ENCODE data around the gene TECR.
"Not testable (repeated sequence)": the region's sequence is repeated elsewhere in the genome, so short reads cannot be mapped to it uniquely, and the experiment has no call there.

Gene TECR

DNA sequence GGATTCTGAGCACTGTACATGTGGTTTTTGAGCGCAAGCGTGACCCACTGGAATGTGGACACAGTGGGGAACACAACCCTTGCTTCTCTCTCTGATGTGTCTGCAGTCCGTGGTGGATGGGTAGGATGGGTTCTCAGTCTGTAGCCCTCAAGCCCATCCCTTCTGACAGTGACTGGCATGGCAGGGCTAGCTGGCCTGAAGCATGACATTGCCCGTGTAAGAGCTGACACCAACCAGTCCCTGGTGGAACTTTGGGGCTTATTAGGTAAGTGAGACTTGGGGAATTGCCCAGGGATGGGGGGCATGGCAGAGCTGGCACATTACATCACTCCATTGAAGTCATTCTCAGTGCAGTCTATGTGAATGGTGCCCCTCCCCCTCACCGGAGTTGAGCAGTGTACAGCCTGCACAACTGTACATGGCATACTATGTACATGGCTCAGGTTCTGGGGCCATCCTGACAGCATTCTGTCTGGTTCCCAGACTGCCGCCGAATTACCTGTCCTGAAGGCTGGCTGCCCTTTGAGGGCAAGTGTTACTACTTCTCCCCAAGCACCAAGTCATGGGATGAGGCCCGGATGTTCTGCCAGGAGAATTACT lies 70.3 kb downstream of the TECR start:
- DNase-seq: no peak

DNA sequence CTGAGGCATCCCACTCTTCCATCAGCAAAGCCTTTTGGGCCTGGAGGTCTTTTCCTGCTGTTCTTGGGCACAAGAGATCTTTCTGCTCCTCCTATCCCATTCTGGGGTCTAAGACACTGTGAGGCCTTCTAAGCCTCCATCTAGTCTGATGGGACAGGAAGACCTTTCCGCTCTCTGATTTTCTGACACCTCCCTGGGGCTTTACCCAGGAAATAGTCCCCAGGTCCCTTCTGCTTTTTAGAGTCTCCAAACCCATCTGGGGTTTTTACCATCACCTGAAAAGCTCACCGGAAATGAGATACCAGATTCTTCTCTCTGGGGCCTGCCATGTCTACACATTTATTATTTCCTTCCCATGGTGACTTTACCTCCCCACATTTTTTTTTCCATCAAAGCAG lies 74.6 kb downstream of the TECR start:
- DNase-seq: no peak

DNA sequence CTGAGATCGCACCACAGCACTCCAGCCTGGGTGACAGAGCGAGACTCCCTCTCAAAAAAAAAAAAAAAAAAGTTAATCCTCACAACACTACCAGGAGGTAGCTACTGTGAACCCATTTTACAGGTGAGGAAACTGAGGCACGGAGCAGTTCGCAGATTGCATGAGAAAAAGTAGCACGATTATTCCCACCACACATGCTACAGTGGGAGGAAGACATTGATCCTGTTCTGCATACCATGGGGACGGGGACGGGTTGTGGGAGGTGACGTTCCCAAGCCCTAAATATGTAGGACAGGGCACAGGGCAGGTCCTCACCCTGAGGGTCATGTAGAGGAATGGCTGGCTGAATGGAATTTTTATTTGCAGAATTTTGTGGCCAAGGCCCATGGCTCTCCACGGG lies 77.2 kb downstream of the TECR start:
- no peak for DNase-seq

- DNase-seq: no peak
Observed at GRCh38 chr19:14611051-14611450, 81.7 kb downstream of the TECR start.

- DNase-seq: not testable (repeated sequence)
Observed at GRCh38 chr19:14612242-14612641, 82.8 kb downstream of the TECR start.

GRCh38 chr19:14612657-14613056 lies 83.3 kb downstream of the TECR start:
- no peak for DNase-seq

DNA sequence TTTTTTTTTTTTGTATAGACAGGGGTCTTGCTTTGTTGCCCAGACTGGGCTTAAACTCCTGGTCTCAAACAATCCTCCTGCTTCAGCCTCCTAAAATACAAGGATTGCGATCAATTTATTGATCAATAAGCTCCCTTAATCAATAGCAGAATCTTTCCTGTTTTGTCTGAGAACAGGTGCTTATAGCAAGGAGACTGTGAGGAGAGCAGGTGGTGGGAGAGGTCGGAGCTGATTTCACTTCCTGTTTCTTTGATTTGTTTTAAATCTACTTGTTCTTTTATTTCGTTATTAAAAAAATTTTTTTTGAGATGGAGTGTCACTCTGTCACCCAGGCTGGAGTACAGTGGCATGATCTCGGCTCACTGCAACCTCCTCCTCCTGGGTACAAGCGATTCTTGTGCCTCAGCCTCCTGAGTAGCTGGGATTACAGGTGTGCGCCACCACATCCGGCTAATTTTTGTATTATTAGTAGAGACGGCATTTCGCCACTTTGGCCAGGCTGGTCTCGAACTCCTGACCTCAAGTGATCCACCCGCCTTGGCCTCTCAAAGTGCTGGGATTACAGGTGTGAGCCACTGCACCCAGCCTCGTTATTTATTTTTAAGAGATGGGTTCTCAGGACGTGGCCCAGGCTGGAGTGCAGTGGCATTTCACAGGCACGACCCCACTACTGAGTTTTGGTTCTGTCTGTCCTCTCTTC lies 84.2 kb downstream of the TECR start:
- not testable (repeated sequence) for DNase-seq

DNA sequence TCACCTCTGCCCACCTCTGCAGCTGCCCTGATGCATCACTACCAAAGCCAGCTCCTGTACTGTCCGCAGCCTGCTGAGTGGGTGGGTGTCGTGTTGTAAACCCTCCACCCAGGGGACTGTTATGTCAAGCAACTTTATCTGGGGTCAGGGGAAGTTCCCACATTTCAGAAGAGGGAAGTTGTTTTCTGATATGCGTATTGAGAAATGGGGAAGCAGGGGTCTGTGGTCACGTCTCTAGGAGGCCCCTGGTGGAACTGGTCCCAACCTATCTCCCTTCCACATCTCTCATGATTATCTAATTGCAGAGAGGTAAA lies 84.7 kb downstream of the TECR start:
- peak; percentile 90 for DNase-seq
